ENCODE data around the gene PCBP1.

DNA sequence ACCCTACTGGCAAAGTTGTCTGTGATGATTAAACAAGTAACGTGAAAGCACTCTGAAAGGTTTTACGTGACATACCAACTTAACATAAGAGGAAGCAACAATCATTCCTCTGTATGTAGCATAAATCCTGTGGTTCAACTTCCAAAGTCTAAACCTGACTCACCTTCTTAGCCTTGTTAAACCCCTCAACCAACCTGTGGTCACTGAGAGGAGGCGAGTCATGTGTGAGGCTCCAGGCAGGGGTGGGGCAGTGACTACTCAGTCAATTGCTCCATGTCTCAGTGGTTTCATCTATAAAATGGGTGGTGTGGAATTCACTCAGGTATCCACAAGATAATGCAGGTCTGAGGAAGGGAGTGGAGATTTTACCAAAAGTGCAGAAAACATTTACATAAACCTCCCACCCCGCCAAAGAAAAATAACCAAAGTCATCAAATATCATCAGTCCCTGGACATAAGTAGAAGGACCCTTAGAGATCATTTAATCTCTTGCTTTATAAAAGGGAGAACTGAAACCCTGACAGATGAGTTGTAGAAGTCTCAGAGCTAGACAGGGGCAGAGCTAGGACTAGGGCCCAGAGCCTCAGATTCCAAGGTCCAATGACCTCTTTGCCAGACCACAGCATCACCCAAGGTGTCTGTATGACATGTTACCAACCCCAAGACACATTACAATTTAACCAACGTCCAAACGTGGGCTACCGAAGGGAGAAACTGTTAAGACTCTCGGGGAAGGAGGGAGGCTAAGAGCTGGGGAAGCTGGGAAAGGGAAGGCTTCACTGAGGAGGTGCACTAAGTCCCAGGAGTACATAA, 3.7 kb upstream of the PCBP1 start:
- TF ChIP-seq, protein P1, sequence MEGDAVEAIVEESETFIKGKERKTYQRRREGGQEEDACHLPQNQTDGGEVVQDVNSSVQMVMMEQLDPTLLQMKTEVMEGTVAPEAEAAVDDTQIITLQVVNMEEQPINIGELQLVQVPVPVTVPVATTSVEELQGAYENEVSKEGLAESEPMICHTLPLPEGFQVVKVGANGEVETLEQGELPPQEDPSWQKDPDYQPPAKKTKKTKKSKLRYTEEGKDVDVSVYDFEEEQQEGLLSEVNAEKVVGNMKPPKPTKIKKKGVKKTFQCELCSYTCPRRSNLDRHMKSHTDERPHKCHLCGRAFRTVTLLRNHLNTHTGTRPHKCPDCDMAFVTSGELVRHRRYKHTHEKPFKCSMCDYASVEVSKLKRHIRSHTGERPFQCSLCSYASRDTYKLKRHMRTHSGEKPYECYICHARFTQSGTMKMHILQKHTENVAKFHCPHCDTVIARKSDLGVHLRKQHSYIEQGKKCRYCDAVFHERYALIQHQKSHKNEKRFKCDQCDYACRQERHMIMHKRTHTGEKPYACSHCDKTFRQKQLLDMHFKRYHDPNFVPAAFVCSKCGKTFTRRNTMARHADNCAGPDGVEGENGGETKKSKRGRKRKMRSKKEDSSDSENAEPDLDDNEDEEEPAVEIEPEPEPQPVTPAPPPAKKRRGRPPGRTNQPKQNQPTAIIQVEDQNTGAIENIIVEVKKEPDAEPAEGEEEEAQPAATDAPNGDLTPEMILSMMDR (IDR thresholded peaks at IDR 0.05; ENCODE audit: poor library complexity, severe bottlenecking) = no peak
- TF ChIP-seq TAF1 (IDR thresholded peaks at IDR 0.05; ENCODE audit: low read depth) = no peak
- TF ChIP-seq, protein P2, sequence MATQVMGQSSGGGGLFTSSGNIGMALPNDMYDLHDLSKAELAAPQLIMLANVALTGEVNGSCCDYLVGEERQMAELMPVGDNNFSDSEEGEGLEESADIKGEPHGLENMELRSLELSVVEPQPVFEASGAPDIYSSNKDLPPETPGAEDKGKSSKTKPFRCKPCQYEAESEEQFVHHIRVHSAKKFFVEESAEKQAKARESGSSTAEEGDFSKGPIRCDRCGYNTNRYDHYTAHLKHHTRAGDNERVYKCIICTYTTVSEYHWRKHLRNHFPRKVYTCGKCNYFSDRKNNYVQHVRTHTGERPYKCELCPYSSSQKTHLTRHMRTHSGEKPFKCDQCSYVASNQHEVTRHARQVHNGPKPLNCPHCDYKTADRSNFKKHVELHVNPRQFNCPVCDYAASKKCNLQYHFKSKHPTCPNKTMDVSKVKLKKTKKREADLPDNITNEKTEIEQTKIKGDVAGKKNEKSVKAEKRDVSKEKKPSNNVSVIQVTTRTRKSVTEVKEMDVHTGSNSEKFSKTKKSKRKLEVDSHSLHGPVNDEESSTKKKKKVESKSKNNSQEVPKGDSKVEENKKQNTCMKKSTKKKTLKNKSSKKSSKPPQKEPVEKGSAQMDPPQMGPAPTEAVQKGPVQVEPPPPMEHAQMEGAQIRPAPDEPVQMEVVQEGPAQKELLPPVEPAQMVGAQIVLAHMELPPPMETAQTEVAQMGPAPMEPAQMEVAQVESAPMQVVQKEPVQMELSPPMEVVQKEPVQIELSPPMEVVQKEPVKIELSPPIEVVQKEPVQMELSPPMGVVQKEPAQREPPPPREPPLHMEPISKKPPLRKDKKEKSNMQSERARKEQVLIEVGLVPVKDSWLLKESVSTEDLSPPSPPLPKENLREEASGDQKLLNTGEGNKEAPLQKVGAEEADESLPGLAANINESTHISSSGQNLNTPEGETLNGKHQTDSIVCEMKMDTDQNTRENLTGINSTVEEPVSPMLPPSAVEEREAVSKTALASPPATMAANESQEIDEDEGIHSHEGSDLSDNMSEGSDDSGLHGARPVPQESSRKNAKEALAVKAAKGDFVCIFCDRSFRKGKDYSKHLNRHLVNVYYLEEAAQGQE (IDR thresholded peaks at IDR 0.05; ENCODE audit: borderline replicate concordance) = no peak
- no peak for TF ChIP-seq POLR2AphosphoS5 (IDR thresholded peaks at IDR 0.05)
- no peak for TF ChIP-seq EZH2 (IDR thresholded peaks at IDR 0.05; ENCODE audit: borderline replicate concordance, insufficient read depth, low read length, poor library complexity, severe bottlenecking)
- no peak for TF ChIP-seq RAD21 (conservative IDR thresholded peaks at IDR 0.05)
- TF ChIP-seq MXI1 (conservative IDR thresholded peaks at IDR 0.05; ENCODE audit: poor library complexity, severe bottlenecking) = no peak
- no peak for TF ChIP-seq EP300 (conservative IDR thresholded peaks at IDR 0.05; ENCODE audit: poor library complexity, severe bottlenecking)
- TF ChIP-seq SMC3 (conservative IDR thresholded peaks at IDR 0.05; ENCODE audit: poor library complexity) = no peak
